T-helper 17 cell (primary cell): ENCODE measurements around the gene ISOC2. TPM values are rescaled to one million over a fixed set of nuclear protein-coding genes. Genes with fewer than 3 reads are reported as not detected.

ENCODE experiments used
- ATAC-seq: fragments of 150-1000 bp; cut with Tn5 transposase; 2 replicates; pipeline ENCODE4 v1.10.0; 2021; ENCODE audit warnings: mild to moderate bottlenecking, moderate library complexity
- DNase-seq, 3 donors: peaks; one replicate each; pipeline versions ENCODE4 v3.0.0 to v3.0.0-alpha.2; 2020 to 2021
- H3K9me3 ChIP-seq: one replicate; pipeline ENCODE4 v1.7.0; 2013; ENCODE audit warnings: low read length, mild to moderate bottlenecking; ENCODE audit not compliant: control insufficient read depth, poor library complexity, severe bottlenecking
- H3K27ac Mint-ChIP-seq: one replicate; pipeline ENCODE4 v1.8.0; 2022; ENCODE audit warnings: mild to moderate bottlenecking, moderate library complexity, mixed read lengths
- H3K27me3 Mint-ChIP-seq: one replicate; pipeline ENCODE4 v1.8.0; 2022; ENCODE audit warnings: mixed read lengths
- H3K36me3 Mint-ChIP-seq: one replicate; pipeline ENCODE4 v1.8.0; 2022; ENCODE audit warnings: low read depth, mixed read lengths
- H3K4me1 Mint-ChIP-seq: one replicate; pipeline ENCODE4 v1.8.0; 2022; ENCODE audit warnings: mild to moderate bottlenecking, mixed read lengths
- H3K4me3 Mint-ChIP-seq: one replicate; pipeline ENCODE4 v1.8.0; 2022; ENCODE audit warnings: mild to moderate bottlenecking, moderate library complexity, mixed read lengths
- total RNA-seq, 4 donors: library from RNA in 2 of 4; stranded (reverse) in 2 of 4; gene quantifications; one replicate each; pipeline ENCODE4 v1.2.3 and lab custom pipeline; 2022 to 2026

Gene ISOC2
- total RNA-seq, 2 donors from 2014 or later = 6.5 to 7.2 TPM

DNA sequence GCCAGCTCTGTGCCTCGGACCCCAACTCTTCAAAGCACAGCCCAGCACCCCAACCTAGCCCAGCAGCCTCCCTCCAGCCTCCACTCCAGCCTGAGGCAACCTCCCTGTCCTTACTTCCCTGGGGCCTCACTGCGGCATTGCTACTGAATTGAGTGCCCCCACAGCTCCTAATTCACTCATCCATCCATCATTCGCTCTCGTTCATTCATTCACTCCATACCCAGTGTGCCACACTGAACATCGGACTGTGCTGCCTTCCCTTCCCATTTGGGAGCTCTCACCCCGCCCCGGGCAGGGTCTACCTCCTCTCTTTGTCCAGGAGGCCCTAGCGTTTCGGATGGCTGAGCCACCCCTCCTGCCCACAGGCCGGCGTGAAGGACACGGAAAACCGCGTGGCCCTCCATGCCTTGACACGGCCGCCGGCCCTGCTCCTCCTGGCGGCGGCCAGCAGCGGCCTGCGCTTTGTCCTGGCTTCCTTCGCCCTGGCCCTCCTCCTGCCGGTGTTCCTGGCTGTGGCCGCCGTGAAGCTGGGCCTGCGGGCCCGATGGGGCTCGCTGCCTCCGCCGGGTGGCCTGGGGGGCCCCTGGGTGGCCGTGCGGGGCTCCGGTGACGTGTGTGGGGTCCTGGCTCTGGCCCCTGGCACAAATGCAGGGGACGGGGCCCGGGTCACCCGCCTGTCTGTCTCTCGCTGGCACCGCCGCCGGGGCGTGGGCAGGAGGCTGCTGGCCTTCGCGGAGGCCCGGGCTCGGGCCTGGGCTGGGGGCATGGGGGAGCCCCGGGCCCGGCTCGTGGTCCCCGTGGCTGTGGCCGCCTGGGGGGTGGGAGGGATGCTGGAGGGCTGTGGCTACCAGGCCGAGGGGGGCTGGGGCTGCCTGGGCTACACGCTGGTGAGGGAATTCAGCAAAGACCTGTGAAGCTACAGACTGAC is 24.9 kb upstream of the ISOC2 start:
- H3K36me3 Mint-ChIP-seq = no peaks in the 10 kb centered on the region
- H3K9me3 ChIP-seq = no peaks in the 10 kb centered on the region
- H3K4me1 Mint-ChIP-seq = peaks cover 3% of the 10 kb centered on the region
- H3K4me3 Mint-ChIP-seq = peak overlapping the region; percentile 82
- ATAC-seq (no peak), DNase-seq (no peak)
- no peaks in the 10 kb centered on the region for H3K27me3 Mint-ChIP-seq
- peak overlapping the region; percentile 89 for H3K27ac Mint-ChIP-seq

DNA sequence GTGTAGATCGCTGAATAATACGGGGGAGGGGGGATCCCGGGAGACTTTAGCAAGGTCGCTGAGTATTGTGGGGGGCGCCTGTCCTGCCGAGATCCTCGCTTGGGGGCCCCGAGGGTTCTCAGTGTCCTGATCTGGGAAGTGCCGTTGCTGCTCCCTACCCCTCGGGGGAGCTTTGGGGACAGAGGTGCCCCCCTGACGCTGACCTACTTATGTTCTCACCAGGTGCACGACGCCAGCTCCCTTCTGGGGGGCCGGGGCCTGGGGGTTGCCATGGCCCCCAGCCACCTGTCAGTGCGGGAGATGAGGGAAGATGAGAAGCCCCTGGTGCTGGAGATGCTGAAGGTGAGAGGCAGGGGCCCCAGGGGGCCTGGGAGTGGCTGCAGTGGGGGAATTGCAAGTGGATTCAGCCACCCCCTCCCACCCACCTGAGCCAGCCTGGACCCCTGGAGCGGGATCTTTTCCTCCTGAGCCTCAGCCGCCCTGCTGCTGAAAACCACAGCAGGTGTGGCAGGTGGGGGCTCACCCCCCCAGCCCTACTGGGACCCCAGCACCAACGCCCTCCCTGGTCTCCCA is 24.1 kb upstream of the ISOC2 start:
- H3K36me3 Mint-ChIP-seq = no peaks in the 10 kb centered on the region
- peak; percentile 20 for ATAC-seq
- H3K27ac Mint-ChIP-seq = peak overlapping the region; percentile 89
- H3K4me3 Mint-ChIP-seq = peak overlapping the region; percentile 82
- H3K4me1 Mint-ChIP-seq = peaks cover 3% of the 10 kb centered on the region
- DNase-seq = no peak
- H3K27me3 Mint-ChIP-seq = no peaks in the 10 kb centered on the region
- H3K9me3 ChIP-seq = no peaks in the 10 kb centered on the region

DNA sequence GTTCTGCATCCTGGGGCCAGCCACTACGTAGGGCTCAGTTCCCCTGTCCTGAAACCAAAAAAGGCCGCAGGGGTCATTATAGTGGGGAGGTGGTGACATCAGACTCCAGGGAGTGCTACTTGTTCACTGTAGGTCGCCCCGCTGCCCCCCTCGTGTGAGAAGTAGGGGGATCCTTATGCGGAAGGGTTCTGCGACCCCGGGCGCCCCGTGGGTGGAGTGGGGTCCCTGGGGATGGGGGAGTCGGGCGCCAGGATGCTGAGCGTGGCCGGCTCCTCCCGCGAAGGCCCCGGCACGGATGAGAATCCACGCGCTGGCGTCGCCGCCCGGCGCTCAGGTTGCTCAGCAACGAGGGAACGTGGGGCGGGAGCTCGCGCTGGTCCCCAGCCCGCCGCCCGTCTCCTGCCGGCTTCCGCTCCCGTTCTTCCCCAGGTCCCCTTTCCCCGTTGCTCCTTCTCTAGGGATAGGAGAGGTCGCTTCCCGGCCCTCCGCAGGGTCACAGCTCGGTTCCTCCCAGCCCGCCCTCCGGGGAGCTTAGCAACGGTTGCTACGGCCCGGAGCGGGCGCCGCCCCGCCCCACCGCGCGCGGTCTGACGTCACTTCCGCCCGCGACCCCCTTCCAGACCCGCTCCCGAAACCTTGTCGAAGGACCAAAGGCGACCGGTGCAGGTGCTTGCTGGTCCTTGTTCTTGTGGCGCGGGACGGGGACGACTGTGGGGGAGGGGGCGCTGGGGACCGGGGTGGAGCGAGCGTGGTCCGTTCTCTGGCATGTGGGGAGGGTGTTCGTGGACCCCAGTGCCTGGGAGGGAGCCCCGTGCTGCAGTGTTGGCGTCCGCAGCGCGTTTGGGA is 23.4 kb upstream of the ISOC2 start, which contains the start of gene NAT14:
TSS of gene NAT14 (plus strand) at position 596 of the 846 bp plus-strand sequence. CDS start 521 bp downstream, outside the sequence.
- ATAC-seq = peak; percentile 75
- H3K27ac Mint-ChIP-seq = peak within 1 kb of the TSS; percentile 89

DNA sequence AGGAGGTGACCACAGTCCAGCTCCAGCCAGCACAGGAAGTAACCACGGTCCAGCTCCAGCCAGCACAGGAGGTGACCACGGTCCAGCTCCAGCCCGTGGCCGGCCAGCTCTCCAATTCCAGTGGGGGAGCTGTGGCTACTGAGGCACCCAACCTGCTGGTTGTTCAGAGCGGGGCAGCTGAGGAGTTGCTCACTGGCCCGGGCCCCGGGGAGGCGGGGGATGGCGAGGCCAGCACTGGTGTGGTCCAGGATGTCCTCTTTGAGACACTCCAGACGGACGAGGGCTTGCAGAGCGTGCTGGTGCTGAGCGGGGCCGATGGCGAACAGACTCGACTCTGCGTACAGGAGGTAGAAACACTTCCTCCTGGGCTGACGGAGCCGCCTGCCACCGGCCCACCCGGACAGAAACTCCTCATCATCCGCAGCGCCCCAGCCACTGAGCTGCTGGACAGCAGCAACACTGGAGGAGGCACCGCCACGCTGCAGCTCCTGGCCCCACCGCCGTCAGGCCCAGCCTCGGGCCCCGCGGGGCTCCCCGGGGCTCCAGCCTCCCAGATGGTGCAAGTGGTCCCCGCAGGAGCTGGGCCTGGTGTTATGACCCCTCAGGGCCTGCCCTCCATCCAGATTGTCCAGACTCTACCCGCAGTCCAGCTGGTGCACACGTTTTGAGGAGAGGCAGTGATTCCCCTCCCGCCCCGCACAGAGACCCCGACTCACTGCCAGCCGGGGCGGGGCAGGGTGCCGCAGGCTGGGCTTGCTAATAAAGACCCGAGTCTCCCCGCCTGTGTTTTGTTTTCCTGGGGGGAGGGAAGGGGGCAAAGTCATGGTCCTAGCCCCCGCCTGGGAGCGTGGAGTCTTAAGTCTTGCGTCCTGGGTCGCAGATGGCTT is 22.5 kb upstream of the ISOC2 start:
- peak overlapping the region; percentile 82 for H3K4me3 Mint-ChIP-seq
- no peak for ATAC-seq
- H3K4me1 Mint-ChIP-seq = peaks cover 14% of the 10 kb centered on the region
- no peak for DNase-seq
- no peaks in the 10 kb centered on the region for H3K36me3 Mint-ChIP-seq
- no peaks in the 10 kb centered on the region for H3K27me3 Mint-ChIP-seq
- H3K27ac Mint-ChIP-seq = peak overlapping the region; percentile 89
- H3K9me3 ChIP-seq = no peaks in the 10 kb centered on the region

More for the DNA sequence above, 23.4 kb upstream of the ISOC2 start, which contains the start of gene NAT14:
- DNase-seq = peak; percentile 54 to 58 (median 56)
- H3K9me3 ChIP-seq = no peaks in the 10 kb centered on the region
- peaks cover 6% of the 10 kb centered on the region for H3K4me1 Mint-ChIP-seq
- no peaks in the 10 kb centered on the region for H3K27me3 Mint-ChIP-seq
- peak within 1 kb of the TSS; percentile 82 for H3K4me3 Mint-ChIP-seq
- H3K36me3 Mint-ChIP-seq = no peaks in the 10 kb centered on the region

DNA sequence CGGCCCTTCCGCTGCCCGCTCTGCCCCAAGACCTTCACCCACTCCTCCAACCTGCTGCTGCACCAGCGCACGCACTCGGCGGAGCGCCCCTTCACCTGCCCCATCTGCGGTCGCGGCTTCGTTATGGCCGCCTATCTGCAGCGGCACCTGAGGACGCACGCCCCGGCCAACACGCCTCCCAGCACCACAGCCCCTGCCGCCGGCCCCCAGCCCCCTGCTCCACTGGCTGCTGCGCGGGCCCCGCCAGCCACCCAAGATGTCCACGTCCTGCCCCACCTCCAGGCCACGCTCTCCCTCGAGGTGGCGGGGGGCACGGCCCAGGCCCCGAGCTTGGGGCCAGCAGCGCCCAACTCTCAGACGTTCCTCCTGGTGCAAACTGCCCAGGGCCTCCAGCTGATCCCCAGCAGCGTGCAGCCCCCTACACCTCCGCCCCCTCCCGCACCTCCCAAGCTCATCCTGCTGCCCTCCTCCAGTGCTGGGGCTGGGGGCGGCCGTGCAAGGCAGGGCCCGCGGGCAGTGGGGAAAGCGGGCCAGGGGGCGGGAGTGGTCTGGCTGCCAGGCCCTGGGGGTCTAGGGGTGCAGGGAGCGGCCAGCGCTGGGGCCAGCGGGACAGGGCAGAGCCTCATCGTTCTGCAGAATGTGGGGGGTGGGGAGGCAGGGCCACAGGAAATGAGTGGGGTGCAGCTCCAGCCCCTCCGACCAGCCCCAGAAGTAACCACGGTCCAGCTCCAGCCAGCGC is 21.7 kb upstream of the ISOC2 start:
- Mint-ChIP-seq H3K36me3 (peaks cover 2% of the 10 kb centered on the region), H3K27ac (no peak overlapping the region), H3K4me3 (no peak overlapping the region), H3K4me1 (peaks cover 21% of the 10 kb centered on the region), H3K27me3 (no peaks in the 10 kb centered on the region)
- H3K9me3 ChIP-seq = no peaks in the 10 kb centered on the region
- ATAC-seq = no peak
- DNase-seq = no peak

DNA sequence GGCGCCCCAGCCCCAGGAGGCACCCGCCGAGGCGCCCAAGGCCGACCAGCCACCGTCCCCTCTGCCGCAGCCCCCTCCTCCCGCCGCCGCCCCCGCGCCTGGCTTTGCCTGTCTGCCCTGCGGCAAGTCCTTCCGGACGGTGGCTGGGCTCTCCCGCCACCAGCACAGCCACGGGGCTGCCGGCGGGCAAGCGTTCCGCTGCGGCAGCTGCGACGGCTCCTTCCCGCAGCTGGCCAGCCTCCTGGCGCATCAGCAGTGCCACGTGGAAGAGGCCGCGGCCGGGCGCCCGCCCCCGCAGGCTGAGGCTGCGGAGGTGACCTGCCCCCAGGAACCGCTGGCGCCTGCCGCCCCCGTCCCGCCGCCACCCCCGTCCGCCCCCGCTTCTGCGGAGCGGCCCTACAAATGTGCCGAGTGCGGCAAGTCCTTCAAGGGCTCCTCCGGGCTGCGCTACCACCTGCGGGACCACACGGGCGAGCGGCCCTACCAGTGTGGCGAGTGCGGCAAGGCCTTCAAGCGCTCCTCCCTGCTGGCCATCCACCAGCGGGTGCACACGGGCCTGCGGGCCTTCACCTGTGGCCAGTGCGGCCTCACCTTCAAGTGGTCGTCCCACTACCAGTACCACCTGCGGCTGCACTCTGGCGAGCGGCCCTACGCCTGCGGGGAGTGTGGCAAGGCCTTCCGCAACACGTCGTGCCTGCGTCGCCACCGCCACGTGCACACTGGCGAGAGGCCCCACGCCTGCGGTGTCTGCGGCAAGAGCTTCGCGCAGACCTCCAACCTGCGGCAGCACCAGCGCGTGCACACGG is 20.9 kb upstream of the ISOC2 start:
- Mint-ChIP-seq H3K27ac (no peak overlapping the region), H3K4me3 (no peak overlapping the region), H3K4me1 (peaks cover 26% of the 10 kb centered on the region), H3K36me3 (peaks cover 2% of the 10 kb centered on the region), H3K27me3 (no peaks in the 10 kb centered on the region)
- no peaks in the 10 kb centered on the region for H3K9me3 ChIP-seq
- ATAC-seq = no peak
- no peak for DNase-seq

DNA sequence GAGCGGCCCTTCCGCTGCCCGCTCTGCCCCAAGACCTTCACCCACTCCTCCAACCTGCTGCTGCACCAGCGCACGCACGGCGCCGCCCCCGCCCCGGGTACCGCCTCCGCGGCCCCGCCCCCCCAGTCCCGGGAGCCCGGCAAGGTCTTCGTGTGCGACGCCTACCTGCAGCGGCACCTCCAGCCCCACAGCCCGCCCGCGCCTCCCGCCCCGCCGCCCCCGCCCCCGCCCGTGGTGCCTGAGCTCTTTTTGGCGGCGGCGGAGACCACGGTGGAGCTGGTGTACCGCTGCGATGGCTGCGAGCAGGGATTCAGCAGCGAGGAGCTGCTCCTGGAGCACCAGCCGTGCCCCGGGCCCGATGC is 20.3 kb upstream of the ISOC2 start:
- Mint-ChIP-seq H3K27ac (no peak overlapping the region), H3K27me3 (no peaks in the 10 kb centered on the region), H3K4me1 (peaks cover 26% of the 10 kb centered on the region), H3K4me3 (no peak overlapping the region), H3K36me3 (peaks cover 2% of the 10 kb centered on the region)
- no peaks in the 10 kb centered on the region for H3K9me3 ChIP-seq
- ATAC-seq = no peak
- DNase-seq = no peak

DNA sequence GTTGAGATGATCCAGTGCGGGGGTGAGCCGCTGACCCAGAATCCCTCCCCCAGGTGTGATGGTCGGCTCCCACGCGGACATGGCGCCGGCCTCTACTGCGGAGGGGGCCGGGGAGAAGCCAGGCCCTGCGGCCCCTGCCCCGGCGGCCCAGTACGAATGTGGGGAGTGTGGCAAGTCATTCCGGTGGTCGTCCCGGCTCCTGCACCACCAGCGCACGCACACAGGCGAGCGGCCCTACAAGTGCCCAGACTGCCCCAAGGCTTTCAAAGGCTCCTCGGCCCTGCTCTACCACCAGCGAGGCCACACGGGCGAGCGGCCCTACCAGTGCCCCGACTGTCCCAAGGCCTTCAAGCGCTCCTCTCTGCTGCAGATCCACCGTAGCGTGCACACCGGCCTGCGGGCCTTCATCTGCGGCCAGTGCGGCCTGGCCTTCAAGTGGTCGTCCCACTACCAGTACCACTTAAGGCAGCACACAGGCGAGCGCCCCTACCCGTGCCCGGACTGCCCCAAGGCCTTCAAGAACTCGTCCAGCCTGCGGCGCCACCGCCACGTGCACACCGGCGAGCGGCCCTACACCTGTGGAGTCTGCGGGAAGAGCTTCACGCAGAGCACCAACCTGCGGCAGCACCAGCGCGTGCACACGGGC is 19.8 kb upstream of the ISOC2 start:
- Mint-ChIP-seq H3K36me3 (peaks cover 2% of the 10 kb centered on the region), H3K27ac (no peak overlapping the region), H3K4me1 (peaks cover 26% of the 10 kb centered on the region), H3K27me3 (no peaks in the 10 kb centered on the region), H3K4me3 (no peak overlapping the region)
- H3K9me3 ChIP-seq = no peaks in the 10 kb centered on the region
- no peak for DNase-seq
- no peak for ATAC-seq

DNA sequence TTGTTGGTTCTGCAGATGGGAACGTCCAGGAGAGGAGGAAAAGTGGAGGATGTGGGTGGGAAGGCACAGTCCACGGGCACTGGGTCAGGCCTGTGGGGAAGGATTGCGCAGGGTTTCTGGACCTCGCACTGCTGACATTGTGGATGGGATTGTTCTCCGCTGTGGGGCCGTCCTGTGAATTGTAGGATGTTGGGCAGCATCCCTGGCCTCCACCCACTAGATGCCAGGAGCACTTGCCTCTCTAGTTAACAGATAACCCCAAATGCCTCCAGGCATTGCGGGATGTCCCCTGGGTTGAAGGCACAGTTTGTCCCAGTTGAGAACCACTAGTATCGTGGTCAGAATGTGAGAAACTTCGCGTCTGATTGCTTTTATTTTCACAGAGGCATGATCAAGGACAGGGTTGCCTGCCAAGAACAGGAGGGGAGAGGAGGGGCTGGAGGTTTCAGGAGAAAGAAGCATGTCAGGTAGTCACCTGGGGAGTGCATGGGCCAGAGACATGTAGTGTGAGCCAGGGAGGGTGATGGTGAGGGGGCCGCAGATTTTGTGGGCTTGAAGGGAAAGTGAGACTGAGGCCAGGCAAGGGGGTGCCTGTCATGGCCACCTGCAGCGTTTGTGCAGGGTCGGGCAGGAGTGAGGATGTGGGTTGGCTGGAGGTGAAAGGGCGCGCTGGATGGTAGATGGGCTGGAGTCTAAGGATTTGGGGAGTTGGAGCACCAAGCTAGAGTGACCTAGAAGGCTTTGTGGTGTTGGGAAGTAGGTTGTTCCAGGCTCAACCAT is 18.2 kb upstream of the ISOC2 start:
- Mint-ChIP-seq H3K27me3 (no peaks in the 10 kb centered on the region), H3K27ac (no peak overlapping the region), H3K4me1 (peaks cover 22% of the 10 kb centered on the region), H3K36me3 (peaks cover 2% of the 10 kb centered on the region), H3K4me3 (peak overlapping the region; percentile 77)
- no peak for ATAC-seq
- no peak for DNase-seq
- H3K9me3 ChIP-seq = no peaks in the 10 kb centered on the region

DNA sequence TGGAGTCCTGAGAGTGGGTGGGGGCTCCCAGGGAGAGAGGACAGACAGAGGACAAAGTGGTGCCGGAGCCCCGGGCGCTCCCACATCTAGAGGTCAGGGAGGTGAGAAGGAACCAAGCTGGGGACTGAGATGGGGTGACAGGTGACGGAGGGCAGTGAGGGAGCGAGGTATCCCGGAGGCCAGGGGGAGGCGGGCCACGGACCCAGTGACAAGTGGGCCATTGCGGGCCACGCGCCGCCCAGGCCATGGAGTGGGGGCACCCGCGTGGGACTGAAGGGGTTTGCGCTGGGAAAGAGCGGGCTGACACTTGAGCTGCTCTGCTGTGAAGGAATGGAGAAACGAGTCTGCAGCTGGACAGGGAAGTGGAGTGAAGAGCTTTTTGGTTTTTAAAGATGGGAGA is 17.6 kb upstream of the ISOC2 start:
- H3K27ac Mint-ChIP-seq = no peak overlapping the region

More for the DNA sequence above, 17.6 kb upstream of the ISOC2 start:
- ATAC-seq = no peak
- H3K9me3 ChIP-seq = no peaks in the 10 kb centered on the region
- Mint-ChIP-seq H3K4me3 (peak overlapping the region; percentile 77), H3K4me1 (peaks cover 22% of the 10 kb centered on the region), H3K27me3 (no peaks in the 10 kb centered on the region), H3K36me3 (peaks cover 2% of the 10 kb centered on the region)
- no peak for DNase-seq
